ENCODE measurements around the gene BICD1.

BICD1 gene

GRCh38 chr12:32419520-32419960 lies 312.9 kb downstream of the BICD1 start:
- DNase-seq: no peak

DNA sequence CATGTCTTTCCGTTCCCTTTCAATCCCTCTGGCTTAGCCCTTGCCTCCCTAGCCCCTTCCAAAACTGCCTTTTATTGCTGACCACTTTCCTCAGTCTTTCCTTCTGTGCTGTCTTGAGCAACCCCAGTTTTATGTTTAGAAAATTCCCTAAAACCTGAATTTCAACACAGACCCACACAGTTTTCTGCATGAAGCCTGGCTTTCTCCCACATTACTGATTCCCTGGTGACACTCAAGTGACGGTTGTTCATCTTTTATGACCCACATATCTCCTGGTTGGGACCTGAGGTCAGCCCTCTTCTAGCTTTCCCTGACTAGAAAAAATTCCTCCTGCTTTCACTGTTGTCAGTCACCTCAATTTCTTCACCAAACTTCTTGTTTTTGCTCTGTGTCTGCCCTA lies 313.7 kb downstream of the BICD1 start:
- DNase-seq: no peak

GRCh38 chr12:32423559-32423958 lies 316.9 kb downstream of the BICD1 start:
- DNase-seq: no peak

DNA sequence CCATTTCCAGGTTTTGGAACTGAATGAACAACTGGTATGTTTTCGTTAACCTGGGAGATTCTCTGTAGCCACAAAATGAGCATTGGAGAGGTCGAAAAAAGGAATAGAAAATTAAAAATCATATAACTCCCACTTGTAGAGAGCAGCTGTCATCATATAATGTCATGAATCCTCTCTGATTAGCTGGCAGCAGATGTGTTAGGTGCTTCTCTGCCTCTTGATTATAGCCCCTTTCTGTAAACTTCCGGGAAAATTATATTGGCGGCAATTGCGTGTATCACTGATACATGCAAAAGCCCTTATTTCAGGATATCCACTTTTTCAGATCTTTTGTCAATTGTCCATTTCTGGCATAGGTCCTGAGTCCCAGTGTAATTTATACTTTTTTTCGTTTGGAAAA lies 324.4 kb downstream of the BICD1 start:
- no peak for DNase-seq

All from midbrain (tissue), 1 donor.